HFFc6 (cell line): ENCODE data around the gene PHKB. TPM values are rescaled to one million over a fixed set of nuclear protein-coding genes. Genes with fewer than 3 reads are reported as not detected.
A peak's percentile ranks its signal among the peaks of the same experiment; 100 is the strongest.

Experiments used
- DNase-seq: peaks from one replicate; pipeline ENCODE4 v3.0.0-alpha.2; 2018
- H3K27ac Mint-ChIP-seq: 2 replicates; pipeline ENCODE4 v1.8.0; 2020; ENCODE audit warnings: mild to moderate bottlenecking, mixed read lengths
- H3K27me3 Mint-ChIP-seq: 2 replicates; pipeline ENCODE4 v1.8.0; 2021; ENCODE audit warnings: mild to moderate bottlenecking, moderate library complexity, mixed read lengths; ENCODE audit not compliant: insufficient read depth
- H3K36me3 Mint-ChIP-seq: 2 replicates; pipeline ENCODE4 v1.8.0; 2021; ENCODE audit warnings: low read depth, mixed read lengths
- H3K4me1 Mint-ChIP-seq: 2 replicates; pipeline ENCODE4 v1.8.0; 2020; ENCODE audit warnings: low read depth, mixed read lengths
- H3K4me3 Mint-ChIP-seq: 2 replicates; pipeline ENCODE4 v1.8.0; 2020; ENCODE audit warnings: mild to moderate bottlenecking, moderate library complexity, mixed read lengths
- H3K9me3 Mint-ChIP-seq: 2 replicates; pipeline ENCODE4 v1.8.0; 2020; ENCODE audit warnings: mild to moderate bottlenecking, mixed read lengths
- total RNA-seq, 6 experiments: library from RNA; stranded (reverse); fragmentation: NEBNext Ultra II Directional; extraction: Animal tissue kit (Norgen Biotek cat#: 25700); gene quantifications; 2 replicates in 1 of 6; 3 replicates in 5 of 6; pipeline ENCODE4 v1.2.3, GENCODE V29; 2021
- TF ChIP-seq, protein P1 (sequence below): fragments of 200-600 bp; sonication (generic); IDR thresholded peaks from 2 replicates; pipeline ENCODE4 v1.5.0; 2021; ENCODE audit warnings: antibody characterized with exemption, mild to moderate bottlenecking

Gene PHKB
- total RNA-seq, 6 experiments from 2014 or later = 54.5 to 66.5 (median 62.6) TPM

DNA sequence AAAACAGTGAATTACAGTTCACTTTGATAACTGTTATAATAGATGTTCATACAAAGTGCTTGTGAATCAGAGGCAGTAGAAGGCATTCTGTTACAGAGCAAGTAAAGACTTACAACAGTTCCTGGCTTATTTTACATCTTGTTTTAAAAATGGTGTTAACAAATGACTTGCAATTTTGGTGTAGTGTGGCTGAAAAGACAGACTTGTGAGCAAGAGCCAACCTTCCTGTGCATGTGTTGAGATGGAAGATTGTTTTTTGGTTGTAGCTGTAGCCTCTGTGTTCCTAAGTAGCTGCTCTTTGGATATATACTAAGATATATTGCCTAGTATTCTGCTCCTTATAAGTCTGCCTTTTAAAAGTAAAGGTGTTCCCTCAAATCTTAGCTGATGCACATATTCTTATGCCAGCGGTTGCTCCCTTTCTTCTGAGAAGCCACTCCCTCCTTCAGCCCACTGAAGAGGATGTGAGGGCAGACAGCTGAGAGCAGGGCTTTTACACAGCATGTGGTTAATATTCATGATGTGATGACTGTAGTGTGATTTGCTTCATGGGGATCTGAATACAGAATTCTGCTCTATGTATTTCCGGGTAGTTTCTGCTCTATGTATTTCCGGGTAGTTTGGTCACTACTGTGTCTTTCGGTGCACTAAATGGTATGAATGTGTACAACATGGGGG lies 182.3 kb downstream of the PHKB start:
- no peak for DNase-seq
- H3K4me3 Mint-ChIP-seq = peak overlapping the region; percentile 33; the same call in 1 of the 2 replicates
- TF ChIP-seq, protein P1, sequence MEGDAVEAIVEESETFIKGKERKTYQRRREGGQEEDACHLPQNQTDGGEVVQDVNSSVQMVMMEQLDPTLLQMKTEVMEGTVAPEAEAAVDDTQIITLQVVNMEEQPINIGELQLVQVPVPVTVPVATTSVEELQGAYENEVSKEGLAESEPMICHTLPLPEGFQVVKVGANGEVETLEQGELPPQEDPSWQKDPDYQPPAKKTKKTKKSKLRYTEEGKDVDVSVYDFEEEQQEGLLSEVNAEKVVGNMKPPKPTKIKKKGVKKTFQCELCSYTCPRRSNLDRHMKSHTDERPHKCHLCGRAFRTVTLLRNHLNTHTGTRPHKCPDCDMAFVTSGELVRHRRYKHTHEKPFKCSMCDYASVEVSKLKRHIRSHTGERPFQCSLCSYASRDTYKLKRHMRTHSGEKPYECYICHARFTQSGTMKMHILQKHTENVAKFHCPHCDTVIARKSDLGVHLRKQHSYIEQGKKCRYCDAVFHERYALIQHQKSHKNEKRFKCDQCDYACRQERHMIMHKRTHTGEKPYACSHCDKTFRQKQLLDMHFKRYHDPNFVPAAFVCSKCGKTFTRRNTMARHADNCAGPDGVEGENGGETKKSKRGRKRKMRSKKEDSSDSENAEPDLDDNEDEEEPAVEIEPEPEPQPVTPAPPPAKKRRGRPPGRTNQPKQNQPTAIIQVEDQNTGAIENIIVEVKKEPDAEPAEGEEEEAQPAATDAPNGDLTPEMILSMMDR = no peak

DNA sequence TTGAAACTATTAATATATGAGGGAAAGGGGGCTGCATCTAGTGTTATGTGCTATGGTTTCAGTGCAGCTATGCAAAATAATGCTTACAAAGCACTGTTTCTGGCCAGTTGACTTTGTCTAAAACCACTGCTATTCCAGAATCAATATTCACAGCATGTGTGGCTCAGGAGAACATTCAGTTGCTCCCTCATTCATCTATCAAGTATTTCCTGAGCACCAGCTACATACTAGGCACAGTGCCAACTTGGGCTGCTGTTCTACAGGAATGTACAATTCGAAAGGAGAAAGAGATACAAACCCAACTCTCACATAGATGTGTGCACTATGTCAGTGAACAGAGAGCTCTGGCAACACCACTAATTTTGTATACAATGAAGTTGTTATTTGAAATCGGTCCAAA lies 183.0 kb downstream of the PHKB start:
- H3K9me3 Mint-ChIP-seq = no peaks in the 10 kb centered on the region
- TF ChIP-seq, protein P1 = no peak
- peaks cover 12% of the 10 kb centered on the region for H3K36me3 Mint-ChIP-seq
- H3K27me3 Mint-ChIP-seq = no peaks in the 10 kb centered on the region
- peak overlapping the region; percentile 33; the same call in 1 of the 2 replicates for H3K4me3 Mint-ChIP-seq
- H3K4me1 Mint-ChIP-seq = peaks cover 25% of the 10 kb centered on the region
- H3K27ac Mint-ChIP-seq = no peak overlapping the region
- peak; percentile 80 for DNase-seq

More for the DNA sequence above, 182.3 kb downstream of the PHKB start:
- H3K27ac Mint-ChIP-seq = peak overlapping the region; percentile 45; the same call in 1 of the 2 replicates
- peaks cover 25% of the 10 kb centered on the region for H3K4me1 Mint-ChIP-seq
- no peaks in the 10 kb centered on the region for H3K27me3 Mint-ChIP-seq
- no peaks in the 10 kb centered on the region for H3K9me3 Mint-ChIP-seq
- peaks cover 12% of the 10 kb centered on the region for H3K36me3 Mint-ChIP-seq

DNA sequence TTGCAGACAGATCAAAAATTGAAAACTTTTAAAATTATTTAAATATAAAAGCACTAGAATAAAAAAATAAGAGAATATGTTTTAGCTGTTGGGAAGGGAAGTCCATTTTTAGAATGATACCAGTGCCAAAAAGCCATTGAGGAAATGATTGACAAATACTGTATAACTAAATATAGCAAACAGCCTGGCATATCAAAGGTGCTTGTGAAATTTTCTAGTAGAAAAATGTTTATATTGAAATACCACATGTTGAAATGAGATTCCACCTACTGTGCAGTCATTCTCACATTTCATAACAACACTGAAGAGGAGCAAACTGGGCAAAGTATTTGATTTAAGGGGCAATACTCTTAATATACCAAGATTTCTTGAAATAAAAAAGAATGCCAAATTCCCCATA lies 183.5 kb downstream of the PHKB start:
- TF ChIP-seq, protein P1 = no peak
- Mint-ChIP-seq H3K9me3 (no peaks in the 10 kb centered on the region), H3K27ac (no peak overlapping the region), H3K36me3 (peaks cover 12% of the 10 kb centered on the region), H3K27me3 (no peaks in the 10 kb centered on the region), H3K4me3 (no peak overlapping the region), H3K4me1 (peaks cover 25% of the 10 kb centered on the region)
- DNase-seq = no peak

DNA sequence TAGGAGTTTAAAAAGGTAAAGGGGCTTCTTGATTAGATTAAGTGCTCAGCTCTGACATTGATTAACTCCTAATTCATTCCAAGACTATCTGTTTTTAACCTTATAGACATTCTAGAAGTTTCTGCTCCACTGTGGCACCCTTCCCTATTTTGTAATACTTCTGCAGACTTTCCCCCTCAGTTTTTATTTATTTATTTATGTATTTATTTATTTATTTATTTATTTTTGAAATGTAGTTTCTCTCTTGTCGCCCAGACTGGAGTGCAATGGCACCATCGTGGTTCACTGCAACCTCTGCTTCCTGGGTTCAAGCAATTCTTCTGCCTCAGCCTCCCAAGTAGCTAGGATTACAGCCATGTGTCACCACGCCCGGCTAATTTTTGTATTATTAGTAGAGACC lies 185.8 kb downstream of the PHKB start:
- TF ChIP-seq, protein P1 = no peak
- Mint-ChIP-seq H3K27me3 (no peaks in the 10 kb centered on the region; the same call in 1 of the 2 replicates), H3K4me3 (no peak overlapping the region), H3K4me1 (peaks cover 25% of the 10 kb centered on the region), H3K9me3 (no peaks in the 10 kb centered on the region), H3K36me3 (peaks cover 14% of the 10 kb centered on the region), H3K27ac (no peak overlapping the region)
- no peak for DNase-seq

DNA sequence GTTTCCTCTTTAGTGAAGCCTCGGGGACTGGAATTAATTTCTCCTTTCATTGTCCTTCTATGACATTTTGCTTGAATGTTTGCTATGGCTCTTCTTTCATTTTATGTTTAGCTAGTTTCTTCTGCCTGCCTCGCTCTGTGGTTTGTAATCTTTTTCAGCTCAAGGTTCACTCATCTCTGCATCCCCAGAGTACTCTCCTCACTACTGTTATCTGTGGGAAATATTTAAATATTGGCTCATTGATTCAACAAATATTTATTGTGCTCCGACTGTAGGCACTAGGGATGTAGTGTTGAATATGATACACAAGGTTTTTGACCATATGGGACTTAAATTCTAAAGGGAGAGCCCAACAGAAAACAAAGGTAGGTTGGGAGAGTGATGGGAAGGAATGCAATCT lies 195.9 kb downstream of the PHKB start:
- TF ChIP-seq, protein P1 = no peak
- Mint-ChIP-seq H3K4me1 (no peaks in the 10 kb centered on the region), H3K27ac (no peak overlapping the region), H3K36me3 (peaks cover 41% of the 10 kb centered on the region), H3K9me3 (no peaks in the 10 kb centered on the region), H3K4me3 (no peak overlapping the region), H3K27me3 (no peaks in the 10 kb centered on the region)
- no peak for DNase-seq
